Spleen (tissue), 7 donors: ENCODE data around the gene RFX3.

Experiments used
- CTCF ChIP-seq, 11 experiments: fragments of 200-600 bp in 7 of 11; fragments of 450-650 bp in 4 of 11; sonication (generic) in 4 of 11; IDR thresholded peaks in 8 of 11; conservative IDR thresholded peaks in 3 of 11; 1 replicate in 7 of 11; 2 replicates in 4 of 11; pipeline versions ENCODE4 v1.4.0 to v1.8.0; 2016 to 2021; ENCODE audit warnings: antibody characterized with exemption in 11 of 11, inconsistent platforms in 4 of 11, mild to moderate bottlenecking in 1 of 11
- POLR2AphosphoS5 ChIP-seq, 3 donors: sonication (generic); formaldehyde crosslinking; IDR thresholded peaks; one replicate each; pipeline ENCODE4 v1.5.1; 2017; ENCODE audit warnings: antibody characterized with exemption in 3 of 3
- donor health status: DM: no; HTN: no; CAD: no; lungs with moderate emphysema.
- donor health status: DM: no; HTN: no; CAD: no.
- donor health status: DM: no; HTN: no; CAD: no.

- TF ChIP-seq CTCF (IDR thresholded peaks at IDR 0.05 in 8 of 11, conservative IDR thresholded peaks at IDR 0.05 in 3 of 11): no peak
- no peak for TF ChIP-seq POLR2AphosphoS5 (IDR thresholded peaks at IDR 0.05)
Measured at GRCh38 chr9:3177936-3178335, 347.9 kb downstream of the RFX3 start.
